GM19372 (cell line): ENCODE data around the gene ENOX1.

Source experiments
- ATAC-seq: cut with Tn5 transposase; IDR thresholded peaks from one replicate; pipeline ENCODE4 v1.9.1; 2021; ENCODE audit warnings: mild to moderate bottlenecking, low read depth, moderate library complexity; ENCODE audit not compliant: unreplicated experiment

Gene ENOX1

DNA sequence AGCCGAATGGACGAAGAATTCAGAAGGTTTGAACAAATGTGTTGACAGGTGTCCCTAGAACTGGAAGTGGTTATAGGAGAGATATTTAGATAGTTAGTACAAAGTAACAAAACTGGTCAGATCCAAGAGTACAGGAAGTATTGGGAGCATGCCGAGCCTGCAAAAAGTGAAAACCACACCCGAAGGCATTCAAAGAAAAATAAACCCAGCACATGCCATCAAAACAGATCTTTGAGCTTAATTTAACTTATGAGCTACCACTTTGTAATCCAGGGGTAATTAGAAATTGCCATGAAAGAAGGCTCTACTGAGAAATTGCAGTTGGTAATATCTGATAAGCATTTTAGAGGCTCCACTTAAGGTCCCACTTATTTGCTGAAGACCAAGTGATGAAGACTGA lies 549.2 kb downstream of the ENOX1 start:
- no peak for ATAC-seq

DNA sequence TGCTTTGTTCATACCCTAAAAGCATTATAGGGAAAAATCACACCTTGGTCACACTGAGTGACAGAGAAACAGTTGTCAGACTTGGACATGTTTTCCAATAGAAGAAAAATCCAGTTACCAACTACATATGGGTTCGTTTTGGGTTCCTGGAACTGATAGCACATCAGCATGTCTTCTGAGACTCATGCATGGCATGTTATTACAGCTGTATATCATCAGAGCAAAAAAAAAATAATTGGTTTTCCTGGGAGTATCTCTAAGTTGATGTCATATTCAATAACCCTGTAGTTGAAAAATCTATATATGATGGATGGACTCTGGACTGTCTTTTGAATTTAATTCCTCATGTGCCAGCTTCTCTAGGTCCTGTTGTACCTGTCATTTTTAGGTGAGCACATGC lies 551.7 kb downstream of the ENOX1 start:
- ATAC-seq = no peak

- ATAC-seq = no peak
These were observed 553.9 kb downstream of the ENOX1 start for GRCh38 chr13:43232873-43233265.

DNA sequence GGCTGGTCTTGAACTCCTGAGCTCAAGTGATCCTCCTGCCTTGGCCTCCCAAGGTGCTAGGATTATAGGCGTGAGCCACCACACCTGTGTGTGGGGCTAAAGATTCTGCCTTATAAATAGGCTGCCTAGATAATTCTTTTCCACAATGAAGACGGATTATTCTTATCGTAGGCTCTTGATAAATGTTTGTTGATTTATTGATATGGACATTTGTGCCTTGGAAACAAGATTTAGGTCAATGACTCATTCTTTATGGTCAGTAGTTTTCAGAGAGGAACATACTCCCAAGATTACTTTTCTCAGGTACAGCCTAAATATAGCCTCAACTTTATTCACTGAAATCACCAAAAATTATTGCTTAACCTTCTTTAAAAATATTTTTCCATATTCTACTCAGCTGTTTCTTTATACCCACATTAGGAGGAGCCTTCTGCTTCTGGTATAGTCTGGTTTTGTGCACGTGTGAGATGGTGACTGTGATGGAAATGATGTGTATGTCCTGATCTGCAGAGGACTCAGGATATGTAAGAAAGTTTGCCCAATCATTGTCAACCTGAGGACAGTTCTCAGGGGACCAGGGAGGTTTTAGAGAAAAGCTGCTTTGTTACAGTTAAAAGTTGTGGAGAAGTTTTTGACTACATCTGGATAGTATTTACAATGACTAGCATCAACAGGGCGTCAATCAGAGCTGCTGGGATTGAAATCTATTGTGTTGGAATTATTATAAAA lies 554.5 kb downstream of the ENOX1 start:
- ATAC-seq = no peak

DNA sequence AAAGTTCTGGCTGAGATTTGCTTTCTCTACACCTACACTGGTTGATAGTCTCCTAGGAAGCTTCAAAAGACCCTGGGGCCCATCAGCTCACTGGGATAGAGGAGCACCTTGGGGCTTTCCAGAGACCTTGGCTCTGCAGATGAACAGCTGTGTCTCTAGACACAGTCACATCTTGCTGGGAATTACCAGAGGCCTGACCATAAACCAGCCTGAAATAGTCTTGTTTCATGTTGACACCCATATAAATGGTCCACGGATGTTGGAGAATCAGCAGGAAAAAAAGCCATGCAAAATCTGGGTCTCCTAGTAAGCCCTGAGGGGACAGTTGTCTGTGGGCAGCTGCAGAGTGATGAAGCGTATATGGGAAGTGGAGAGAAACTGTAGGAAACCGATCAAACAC lies 555.8 kb downstream of the ENOX1 start:
- no peak for ATAC-seq

- no peak for ATAC-seq
These were observed 557.3 kb downstream of the ENOX1 start for GRCh38 chr13:43229506-43229905.

- no peak for ATAC-seq
These were observed 559.1 kb downstream of the ENOX1 start for GRCh38 chr13:43227721-43228120.

DNA sequence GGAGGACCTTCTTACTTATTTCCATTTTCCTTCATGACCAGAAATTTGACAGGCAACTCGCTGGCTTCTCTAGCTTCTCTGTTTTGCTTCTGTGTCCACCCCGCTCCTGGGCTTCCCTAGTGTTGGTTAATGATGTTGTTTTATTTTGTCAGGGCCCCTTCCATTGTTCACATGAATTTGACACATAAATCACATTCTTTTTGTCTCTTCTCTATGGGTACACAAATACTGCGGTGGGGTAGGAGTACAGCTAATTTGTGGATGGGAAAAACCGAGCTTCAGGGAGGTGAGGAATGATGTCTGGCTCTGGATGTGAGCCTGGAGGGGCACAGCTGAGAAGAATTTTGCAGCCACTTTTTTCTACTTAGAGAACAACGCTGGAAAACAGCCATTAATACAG lies 563.6 kb downstream of the ENOX1 start:
- no peak for ATAC-seq

DNA sequence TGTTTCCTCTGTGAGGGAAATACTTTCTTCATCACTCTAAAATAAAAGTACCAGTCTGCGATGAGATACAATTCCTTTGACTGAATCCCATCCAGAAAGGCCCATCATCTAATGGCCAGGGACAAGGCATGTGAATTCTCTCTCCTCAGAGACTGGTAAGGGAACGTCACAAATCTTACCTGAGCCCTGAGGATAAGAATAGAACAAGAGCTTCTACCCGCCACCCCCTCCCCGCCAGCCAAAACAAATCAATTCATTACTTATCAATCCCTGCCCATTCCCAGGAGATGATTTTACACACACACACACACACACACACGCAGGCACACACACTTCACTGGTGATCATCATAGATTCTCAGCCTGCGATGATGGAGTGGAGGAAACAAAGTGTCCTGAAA lies 564.7 kb downstream of the ENOX1 start:
- ATAC-seq = no peak

GRCh38 chr13:43221611-43222010 lies 565.2 kb downstream of the ENOX1 start:
- ATAC-seq = no peak

GRCh38 chr13:43220873-43221595 lies 565.7 kb downstream of the ENOX1 start:
- no peak for ATAC-seq

DNA sequence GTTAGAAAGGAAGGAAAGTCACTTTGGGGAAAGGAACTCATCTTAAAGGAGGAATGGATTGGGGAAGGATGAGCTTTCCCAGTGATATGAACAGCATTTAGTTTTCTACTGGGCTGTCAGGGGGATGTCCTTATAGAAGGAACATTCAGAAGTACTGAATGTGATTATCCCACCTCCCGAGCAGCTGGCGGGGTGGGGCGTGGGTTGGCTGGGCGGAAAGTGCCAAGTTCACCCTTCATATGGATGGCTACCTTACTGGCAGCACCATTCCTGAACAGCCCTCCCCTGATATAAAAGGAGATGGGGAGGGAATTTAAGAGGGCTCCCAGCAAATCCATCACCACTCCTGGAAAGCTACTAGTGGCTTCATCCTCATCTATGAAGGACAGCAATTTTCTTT lies 572.6 kb downstream of the ENOX1 start:
- ATAC-seq = no peak

DNA sequence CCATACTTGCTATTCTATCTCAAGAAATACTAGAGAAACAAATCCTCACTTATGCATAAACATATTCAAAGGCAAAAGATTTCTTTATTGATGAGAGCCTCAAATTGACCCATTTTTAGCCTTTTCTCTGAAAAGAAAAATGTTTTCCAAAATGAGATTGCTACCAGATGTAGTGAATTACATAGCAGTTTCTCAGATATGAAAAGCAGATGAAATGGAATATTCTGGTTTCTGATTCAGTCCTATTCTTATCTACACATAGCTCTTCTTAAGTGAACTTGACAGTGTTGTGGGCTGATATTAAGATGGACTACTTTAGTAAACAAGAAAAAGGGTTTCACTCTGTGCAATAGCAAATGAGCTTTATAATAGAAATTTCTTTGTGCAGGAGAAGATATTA lies 579.9 kb downstream of the ENOX1 start:
- ATAC-seq = no peak

DNA sequence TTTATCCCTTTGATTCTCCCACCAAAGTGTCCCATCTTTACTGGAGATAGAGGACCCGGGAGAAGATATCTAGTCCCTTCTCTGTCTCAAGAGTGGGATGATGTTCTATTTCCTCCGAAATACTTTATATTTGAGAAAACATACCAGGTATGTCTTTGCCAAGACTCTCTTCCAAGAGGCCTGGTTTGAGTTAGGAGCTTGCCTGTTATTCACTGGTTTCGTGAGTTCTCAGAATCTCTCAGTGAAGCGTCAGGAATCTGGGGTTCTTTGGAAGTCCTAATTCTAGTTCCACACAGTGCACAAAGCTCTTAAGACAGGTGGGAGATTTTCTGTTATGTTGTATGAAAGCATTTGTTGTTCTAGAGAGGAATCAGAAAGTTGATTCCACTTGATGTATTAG lies 581.4 kb downstream of the ENOX1 start:
- no peak for ATAC-seq

DNA sequence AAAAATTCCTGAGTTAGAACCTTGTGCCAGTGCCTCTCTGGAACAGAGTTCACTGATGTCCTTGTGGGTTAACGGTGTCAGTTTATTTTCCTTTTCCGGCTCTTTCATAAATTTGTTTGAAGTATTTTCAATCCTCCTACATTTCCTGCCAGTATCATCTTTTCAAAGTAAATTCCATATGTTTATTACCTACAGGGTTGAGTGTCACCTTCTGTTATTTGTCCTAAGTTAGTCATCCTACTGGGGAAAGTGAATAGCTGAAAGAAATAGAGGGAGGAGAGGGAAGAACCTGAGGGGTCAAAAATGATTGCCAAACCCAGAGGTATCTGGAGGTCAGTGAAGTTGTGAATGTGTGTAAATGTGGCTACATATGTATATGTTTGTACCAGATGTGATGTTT lies 582.2 kb downstream of the ENOX1 start:
- no peak for ATAC-seq

GRCh38 chr13:43203781-43204180 lies 583.0 kb downstream of the ENOX1 start:
- ATAC-seq = no peak

- ATAC-seq = no peak
These were observed 586.0 kb downstream of the ENOX1 start for GRCh38 chr13:43200736-43201135.

GRCh38 chr13:43200307-43200706 lies 586.5 kb downstream of the ENOX1 start:
- no peak for ATAC-seq

DNA sequence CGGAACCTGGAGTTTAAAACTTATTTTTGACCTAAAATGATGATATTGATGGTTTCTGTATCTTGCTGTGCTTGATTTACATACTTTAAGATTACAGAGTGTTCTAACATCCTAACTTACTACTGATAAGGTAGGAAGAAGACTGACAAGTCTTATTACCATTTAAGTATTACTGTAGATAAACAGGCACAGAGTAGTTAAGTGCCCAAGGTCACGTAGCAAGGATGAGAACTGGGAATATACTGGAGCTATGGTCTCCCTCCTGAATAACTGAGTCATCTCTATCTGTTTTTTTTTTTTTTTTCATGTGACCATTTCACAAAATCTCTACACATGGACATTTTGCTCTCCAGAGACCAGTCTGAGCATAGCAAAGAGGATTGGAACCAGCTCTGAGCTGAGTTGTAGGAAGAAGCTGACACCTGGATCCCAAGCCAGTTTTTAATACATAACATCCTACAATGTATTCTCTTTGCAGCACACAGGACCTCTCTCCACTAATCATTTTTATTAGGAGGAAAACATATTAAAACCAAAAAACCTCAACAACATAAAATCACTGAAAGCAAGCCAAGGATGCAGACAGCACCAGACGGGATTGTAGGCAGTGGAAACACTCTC lies 589.9 kb downstream of the ENOX1 start:
- ATAC-seq = no peak

DNA sequence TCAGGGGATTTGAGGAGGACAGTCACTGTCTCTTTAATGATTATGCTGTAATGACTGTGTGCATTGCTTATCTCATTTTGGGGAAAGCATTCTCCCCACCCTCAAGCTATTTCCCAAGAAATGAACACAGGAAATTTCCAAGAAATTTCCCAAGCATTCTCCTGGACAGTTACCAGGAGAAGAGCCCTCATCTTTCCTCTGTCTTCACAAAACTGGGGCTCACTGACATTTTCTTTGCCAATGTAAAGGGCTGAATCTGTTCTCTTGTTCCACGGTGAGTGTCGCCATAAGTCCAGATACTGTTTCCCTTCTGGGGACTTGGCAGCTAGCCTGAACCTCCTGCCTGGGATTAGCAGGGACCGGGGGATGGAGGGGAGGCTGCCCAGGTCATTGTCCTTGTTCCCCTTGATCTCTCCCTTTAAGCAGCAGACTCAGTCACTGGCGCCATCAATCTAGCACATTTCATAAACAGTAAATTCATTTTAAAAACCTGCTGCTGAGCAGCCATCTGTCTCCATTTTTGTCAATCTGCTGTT lies 590.6 kb downstream of the ENOX1 start:
- ATAC-seq = no peak

GRCh38 chr13:43195551-43195950 lies 591.2 kb downstream of the ENOX1 start:
- no peak for ATAC-seq

GRCh38 chr13:43195112-43195511 lies 591.7 kb downstream of the ENOX1 start:
- no peak for ATAC-seq
